ENCODE data around the gene UBE2I. TPM values are rescaled to one million over a fixed set of nuclear protein-coding genes. Genes with fewer than 3 reads are reported as not detected.

UBE2I gene
- total RNA-seq, 1 donor from 2014 or later: 57.2 TPM

- no peak for DNase-seq (ENCODE audit: low read depth)
Observed at GRCh38 chr16:1356061-1356900, 46.8 kb downstream of the UBE2I start.

GRCh38 chr16:1357906-1358566 lies 48.6 kb downstream of the UBE2I start:
- DNase-seq (ENCODE audit: low read depth): no peak

GRCh38 chr16:1361685-1362360 lies 52.4 kb downstream of the UBE2I start:
- DNase-seq (ENCODE audit: low read depth): no peak

GRCh38 chr16:1362807-1363206 lies 53.4 kb downstream of the UBE2I start:
- no peak for DNase-seq (ENCODE audit: low read depth)

- DNase-seq (ENCODE audit: low read depth): peak; percentile 84
Observed at GRCh38 chr16:1363501-1364041, 54.1 kb downstream of the UBE2I start.

GRCh38 chr16:1364510-1364909 lies 55.1 kb downstream of the UBE2I start:
- DNase-seq (ENCODE audit: low read depth): no peak

- no peak for DNase-seq (ENCODE audit: low read depth)
Observed at GRCh38 chr16:1366060-1366711, 56.8 kb downstream of the UBE2I start.

GRCh38 chr16:1366712-1367299 lies 57.4 kb downstream of the UBE2I start:
- no peak for DNase-seq (ENCODE audit: low read depth)

- DNase-seq (ENCODE audit: low read depth): no peak
Observed at GRCh38 chr16:1367486-1368174, 58.2 kb downstream of the UBE2I start.

- no peak for DNase-seq (ENCODE audit: low read depth)
Observed at GRCh38 chr16:1371054-1371978, 61.9 kb downstream of the UBE2I start.

GRCh38 chr16:1372292-1372950 lies 63.0 kb downstream of the UBE2I start:
- DNase-seq (ENCODE audit: low read depth): no peak

- peak; percentile 69 for DNase-seq (ENCODE audit: low read depth)
Observed at GRCh38 chr16:1374418-1375297, 65.2 kb downstream of the UBE2I start.

- DNase-seq (ENCODE audit: low read depth): no peak
Observed at GRCh38 chr16:1375298-1375640, 65.8 kb downstream of the UBE2I start.

GRCh38 chr16:1375741-1376410 lies 66.4 kb downstream of the UBE2I start:
- DNase-seq (ENCODE audit: low read depth): no peak

All from myocyte (in vitro differentiated cells).